ENCODE data around the gene LMO2. TPM values are rescaled to one million over a fixed set of nuclear protein-coding genes. Genes with fewer than 3 reads are reported as not detected.
"Not testable (repeated sequence)": the region's sequence is repeated elsewhere in the genome, so short reads cannot be mapped to it uniquely, and the experiment has no call there.

LMO2 gene
- total RNA-seq, 2 donors from 2014 or later: 15.4 to 15.8 TPM

DNA sequence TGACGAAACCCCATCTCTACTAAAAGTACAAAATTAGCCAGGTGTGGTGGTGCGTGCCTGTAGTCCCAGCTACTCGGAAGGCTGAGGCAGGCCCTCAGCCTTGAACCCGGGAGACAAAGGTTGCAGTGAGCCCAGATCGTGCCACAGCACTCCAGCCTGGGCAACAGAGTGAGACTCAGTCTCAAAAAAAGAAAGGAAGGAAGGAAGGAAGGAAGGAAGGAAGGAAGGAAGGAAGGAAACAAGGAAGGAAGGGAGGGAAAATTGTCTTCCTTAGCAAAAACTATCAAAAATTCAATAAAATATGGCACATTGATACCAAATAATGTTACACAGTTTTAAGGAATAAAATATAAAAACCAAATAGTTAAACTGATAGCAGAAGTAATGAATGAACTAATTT is 54.5 kb downstream of the LMO2 start:
- DNase-seq; intact Hi-C loops (cut with DNase I); ATAC-seq: not testable (repeated sequence)

DNA sequence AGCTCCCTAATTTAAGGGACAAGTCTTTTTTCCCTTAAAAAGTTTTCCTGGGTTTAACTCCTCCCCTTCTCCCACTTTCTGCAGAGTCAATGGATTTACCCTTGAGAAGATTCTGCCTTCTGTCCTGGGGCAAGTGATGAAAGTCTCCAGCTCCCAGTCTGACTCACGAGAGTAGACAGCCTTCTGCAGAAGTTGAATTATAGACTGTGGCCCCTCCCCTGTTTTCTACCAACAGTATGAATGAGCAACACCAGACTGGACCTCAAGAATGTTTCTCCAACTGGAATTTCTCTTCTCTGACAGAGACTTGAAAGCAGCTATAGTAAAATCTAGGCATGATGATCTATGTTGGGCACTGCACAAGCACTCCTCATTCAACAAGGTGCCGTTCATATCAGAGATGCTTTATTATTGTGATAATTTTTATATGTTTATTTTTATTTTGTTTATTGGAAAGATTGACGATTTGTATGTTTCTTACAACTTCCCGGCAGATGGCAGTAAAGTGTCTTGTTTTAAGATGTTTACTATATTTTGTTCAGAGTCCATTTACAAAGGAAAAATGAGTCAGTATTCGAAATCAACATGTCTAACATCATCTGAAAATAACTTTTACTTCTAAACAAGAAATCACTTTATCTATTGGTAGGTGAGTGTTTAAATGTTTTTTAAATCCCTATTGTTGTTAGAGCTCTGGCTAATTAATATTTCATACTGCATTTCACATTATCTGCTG is 56.6 kb downstream of the LMO2 start:
- ATAC-seq (no peak), DNase-seq (no peak)
- intact Hi-C loops (cut with DNase I): no loop called here

DNA sequence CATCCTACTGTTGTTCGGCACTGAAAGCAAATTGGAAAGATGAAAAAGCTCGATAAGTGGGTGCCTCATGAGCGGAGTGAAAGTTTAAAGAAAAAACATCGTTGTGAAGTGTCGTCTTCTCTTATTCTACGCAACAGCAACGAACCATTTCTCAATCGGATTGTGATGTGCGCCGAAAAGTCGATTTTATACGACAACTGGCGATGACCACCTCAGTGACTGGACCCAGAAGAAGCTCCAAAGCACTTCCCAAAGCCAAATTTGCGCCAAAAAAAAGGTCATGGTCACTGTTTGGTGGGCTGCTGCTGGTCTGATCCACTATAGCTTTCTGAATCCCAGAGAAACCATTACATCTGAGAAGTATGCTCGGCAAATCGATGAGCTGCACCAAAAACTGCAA is 59.2 kb downstream of the LMO2 start:
- intact Hi-C loops (cut with DNase I): no loop called here
- DNase-seq: no peak
- no peak for ATAC-seq

DNA sequence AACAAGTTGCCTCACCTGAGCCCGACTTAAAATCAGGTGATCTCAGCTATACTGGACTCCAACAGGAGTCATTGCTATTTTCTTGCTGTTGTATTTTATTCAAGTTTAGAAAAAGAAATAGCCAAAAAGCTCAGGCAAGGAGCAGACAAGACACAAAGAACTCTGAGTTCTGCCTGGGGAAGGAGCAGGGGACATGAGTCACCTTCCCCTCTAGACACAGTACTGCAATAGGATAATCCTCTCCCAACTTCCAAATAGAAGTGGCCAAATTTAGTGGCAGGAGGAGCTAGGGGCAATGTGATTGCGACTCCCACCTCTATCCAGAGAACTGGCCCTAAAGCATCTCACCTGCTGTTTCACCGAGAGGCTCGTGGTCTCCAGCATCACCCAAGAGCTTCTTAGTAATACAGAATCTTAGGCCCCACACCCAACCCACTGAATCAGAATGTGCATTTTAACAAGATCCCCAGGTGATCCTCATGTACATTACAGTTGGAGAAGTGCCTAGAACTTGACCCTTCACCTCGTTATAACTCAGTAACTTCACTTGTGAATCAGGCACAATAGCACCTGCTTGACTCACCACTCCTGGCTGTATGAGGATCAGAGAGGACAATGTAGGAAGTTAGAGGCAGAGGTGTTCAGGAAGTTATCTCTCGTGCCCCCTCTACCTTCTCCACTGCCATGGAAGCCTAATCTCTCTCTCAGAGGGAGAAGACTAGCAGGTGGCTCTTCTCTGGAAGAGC is 60.8 kb downstream of the LMO2 start:
- intact Hi-C loops (cut with DNase I): no loop called here
- ATAC-seq (no peak), DNase-seq (no peak)

DNA sequence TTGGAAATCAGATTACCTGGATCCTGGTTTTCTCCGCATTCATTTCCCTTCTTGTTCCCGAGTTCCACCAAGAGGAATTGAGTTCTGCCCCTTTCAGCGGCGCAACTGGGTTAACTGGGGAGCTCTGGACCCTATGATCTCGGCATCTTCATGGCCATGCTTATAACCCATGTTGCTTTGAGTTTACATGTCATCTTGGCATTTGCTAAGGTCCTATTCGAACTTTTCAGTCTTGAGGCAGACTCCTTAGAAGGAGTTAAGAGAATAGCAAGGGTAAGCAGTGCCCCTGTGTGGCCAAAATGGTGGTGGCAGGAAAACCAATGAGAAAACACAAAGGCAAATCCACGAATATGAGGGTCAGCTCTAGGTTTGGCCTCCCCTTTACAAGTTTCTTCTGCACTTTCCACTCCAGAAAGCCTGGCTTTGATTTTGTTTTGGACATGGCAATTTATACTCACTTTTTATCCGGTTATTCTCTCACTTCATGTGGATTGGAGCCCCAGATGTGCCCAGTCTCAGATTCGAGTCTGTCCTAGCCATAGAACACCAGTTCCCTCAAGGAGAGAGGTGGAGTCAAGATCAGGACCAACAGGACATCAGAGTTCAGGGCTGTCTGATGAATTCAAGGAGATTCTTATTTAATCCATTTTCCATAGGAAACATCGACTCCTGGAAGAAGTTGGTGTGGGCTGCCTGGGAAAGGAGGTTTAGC is 62.3 kb downstream of the LMO2 start:
- intact Hi-C loops (cut with DNase I): loop anchor here in 1 of 2 donors (2.0 kb wide), 1 partner anchor 467 kb away; no protein-coding TSS in a partner anchor
- ATAC-seq: peak; percentile 91 to 93
- peak; percentile 43 for DNase-seq

DNA sequence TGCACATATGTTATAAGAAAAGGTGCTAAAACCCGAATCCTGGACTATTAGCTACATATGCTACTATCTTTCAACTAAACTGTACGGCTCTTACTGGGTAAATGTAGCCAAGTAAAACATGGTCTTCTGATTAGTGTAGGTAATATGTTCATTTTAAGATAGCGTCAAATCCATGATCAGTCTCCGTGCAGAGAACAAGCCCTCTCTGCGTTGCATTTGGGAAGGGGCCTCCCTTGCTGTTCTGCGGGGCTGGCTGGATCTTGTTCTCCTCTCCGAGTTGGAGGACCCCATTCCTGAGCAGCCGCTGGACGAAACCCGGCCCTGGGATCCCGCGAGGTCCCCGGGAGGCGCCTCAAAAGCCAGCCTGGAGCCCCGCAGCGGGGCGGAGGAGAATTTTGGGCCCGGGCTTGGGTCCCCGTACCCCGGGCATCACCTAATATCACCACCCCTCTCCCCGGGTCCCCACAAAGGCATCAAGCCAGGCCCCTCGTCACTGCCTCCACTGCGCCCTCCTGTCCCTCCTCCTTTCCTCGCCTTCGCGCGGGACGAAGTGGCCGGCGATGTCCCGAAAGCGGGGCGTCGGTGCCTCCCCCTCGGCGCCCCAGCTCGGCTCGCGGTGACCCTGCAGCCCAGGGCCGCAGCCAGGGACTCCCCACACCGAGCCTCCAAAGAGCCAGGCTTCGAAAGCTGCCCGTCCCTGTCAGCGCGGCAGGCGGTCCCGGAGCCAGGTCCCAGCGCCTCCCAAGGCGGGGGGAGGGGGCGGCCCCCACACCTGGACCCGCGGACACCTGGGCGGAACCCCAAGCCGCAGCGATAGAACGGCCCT is 63.1 kb downstream of the LMO2 start:
- intact Hi-C loops (cut with DNase I): loop anchor here in 1 of 2 donors (2.0 kb wide), 1 partner anchor 466 kb away; no protein-coding TSS in a partner anchor
- ATAC-seq (peak; percentile 59 to 65), DNase-seq (no peak)

DNA sequence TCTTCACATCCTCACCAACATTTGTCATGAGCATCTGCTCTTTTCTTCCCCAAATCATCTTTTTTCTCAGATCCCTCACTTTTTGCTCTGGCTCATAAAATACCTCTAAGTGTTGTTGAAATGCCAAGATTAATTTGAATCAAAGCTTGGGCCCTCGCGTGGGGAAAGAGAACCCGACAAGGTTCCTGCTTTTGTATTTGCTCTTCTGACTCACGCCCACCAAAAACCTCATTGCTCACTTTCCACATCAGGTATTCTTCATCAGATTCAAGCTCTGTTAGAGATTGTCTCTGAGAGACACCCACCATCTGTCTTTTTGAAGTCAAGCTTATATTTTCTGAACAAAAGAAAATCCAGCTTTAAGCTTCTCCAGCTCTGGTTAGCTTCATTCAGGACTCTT is 64.7 kb downstream of the LMO2 start:
- no peak for DNase-seq
- no peak for ATAC-seq
- intact Hi-C loops (cut with DNase I): no loop called here

DNA sequence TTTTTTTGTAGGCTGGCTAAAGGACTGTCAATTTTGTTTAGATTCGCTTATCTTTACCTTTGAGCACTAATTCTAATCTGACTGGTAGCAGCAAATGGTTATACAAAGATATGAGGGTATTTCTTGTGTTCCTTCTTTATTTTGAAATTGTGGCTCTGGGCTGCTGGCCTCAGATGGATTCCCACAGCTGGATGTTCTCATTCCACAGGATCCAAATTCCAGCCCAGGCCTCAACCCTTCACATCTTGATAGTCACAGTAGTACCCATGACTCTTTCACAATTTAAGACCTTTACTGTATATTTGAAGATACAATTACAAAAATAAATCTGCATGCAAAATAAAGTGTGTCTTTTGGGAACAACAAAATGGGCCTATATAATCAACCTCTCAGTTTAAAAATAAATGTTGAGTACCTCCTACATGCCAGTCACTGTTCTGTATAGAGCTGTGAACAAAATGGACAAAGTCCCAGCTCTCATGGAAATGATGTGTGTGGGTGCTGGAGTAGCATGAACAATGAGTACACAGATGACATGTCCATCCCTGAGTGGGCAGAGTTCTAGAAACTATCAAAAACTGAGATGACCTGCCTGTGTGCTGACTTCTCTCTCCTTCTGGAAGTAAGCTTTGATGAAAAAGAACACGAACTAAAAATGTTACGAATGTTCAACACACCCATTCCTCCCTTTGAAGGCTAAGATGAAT is 65.9 kb downstream of the LMO2 start:
- intact Hi-C loops (cut with DNase I): no loop called here
- no peak for ATAC-seq
- DNase-seq: no peak

DNA sequence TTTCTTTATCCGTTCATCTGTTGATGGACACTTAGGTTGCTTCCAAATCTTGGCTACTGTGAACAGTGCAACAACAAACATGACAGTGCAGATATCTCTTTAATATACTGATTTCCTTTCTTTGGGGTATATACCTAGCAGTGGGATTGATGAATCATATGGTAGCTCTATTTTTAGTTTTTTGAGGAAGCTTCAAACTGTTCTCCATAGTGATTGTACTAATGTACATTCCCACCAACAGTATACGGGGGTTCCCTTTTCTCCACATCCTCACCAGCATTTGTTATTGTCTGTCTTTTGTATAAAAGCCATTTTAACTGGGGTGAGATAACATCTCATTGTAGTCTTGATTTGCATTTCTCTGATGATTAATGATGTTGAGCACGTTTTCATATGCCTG is 68.9 kb downstream of the LMO2 start:
- intact Hi-C loops (cut with DNase I); ATAC-seq; DNase-seq: not testable (repeated sequence)

DNA sequence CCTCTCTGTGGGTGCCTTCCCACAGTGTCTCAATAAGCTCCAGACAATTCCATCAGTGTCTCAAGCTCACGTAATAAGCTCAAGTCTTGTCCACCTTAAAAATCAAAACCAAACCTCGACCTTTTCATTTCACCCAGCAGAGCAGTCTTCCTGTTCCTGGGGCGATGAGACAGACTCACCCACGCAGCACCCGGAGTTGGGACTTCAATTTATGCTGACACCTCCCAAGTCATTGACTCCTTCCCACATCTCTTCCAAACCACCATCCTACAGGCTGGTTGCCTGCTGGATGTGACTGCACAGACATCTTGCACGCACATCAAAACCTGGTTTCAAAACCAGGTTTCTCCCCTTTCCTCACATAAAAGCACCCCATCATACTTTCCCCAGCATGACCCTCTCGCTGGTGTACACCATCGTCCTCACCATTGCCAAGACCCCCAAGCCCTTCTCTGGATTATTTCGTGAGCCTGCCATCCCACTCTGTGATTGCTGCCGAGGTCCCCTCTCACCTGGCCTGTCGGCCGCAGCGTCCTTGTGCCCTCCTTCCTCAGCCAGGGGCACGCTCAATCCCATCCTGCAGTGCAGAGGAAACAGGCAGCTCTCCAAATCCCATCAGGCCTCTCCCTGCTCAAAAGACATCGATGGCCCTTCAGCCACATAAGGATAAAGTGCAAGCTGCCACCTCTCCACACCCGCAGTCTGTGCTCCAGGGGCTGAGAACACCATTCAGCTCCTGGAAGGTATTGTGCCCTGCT is 72.4 kb downstream of the LMO2 start:
- ATAC-seq: no peak
- intact Hi-C loops (cut with DNase I): no loop called here

More for the DNA sequence above, 72.4 kb downstream of the LMO2 start:
- no peak for DNase-seq

Other genes starting within 250 kb of the LMO2 start
- gene C11orf91, start 191.2 kb downstream of the LMO2 start, total RNA-seq: 1 to 10 TPM in 1 of 2 donors, under 1 TPM in 1; 0.29 to 1.7 TPM
- gene CD59, start 155.7 kb downstream of the LMO2 start, total RNA-seq: 100 to 1,000 TPM; 633 to 874 TPM
- 10 to 100 TPM; 30.5 to 31.8 TPM for gene FBXO3, start 117.6 kb downstream of the LMO2 start, total RNA-seq
- 100 to 1,000 TPM; 102 to 106 TPM for gene CAPRIN1, start 159.7 kb upstream of the LMO2 start, total RNA-seq
- gene NAT10, start 213.6 kb upstream of the LMO2 start, total RNA-seq: 10 to 100 TPM; 20.1 to 29.0 TPM

Data from left cardiac atrium (tissue), 4 donors.